ENCODE data around the gene XBP1. TPM values are rescaled to one million over a fixed set of nuclear protein-coding genes. Genes with fewer than 3 reads are reported as not detected.

XBP1 gene
- total and polyA plus RNA-seq, 2 of the 13 experiments (the other 11 are each of a cell fraction or from before 2014, with no cell fraction given): 416 to 427 TPM

DNA sequence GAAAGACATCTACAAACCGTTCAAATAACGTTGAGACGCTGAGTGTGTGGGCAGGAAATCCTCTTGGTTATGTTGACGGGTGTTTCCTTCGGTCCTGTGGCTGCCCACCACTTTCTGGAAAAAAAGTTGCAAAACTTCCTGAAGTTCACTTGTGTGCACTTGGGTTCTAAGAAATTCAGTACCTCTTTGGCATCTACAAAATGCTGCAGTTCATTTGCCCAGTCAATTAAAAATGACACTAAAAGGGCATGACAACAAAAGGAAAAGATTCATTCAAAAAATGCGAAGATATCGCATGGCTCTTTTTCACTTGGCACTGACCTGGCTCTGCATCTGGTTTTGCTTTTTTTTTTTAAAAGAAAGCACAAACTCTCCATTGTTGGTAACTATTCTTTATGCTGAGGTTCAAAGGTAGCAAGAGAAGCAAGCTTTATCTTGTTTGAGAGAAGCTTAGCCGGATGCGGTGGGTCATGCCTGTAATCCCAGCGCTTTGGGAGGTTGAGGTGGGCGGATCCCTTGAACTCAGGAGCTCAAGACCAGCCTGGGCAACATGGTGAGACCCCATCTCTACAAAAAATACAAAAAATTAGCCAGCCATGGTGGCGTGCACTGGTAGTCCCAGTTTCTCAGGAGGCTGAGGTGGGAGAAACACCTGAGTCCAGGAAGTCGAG lies 10.6 kb upstream of the XBP1 start (continued):
- TF ChIP-seq, protein P1, sequence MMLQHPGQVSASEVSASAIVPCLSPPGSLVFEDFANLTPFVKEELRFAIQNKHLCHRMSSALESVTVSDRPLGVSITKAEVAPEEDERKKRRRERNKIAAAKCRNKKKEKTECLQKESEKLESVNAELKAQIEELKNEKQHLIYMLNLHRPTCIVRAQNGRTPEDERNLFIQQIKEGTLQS (CRISPR knock-in tag; IDR thresholded peaks at IDR 0.05): no peak; the same call in 1 of the 2 replicates
- no peak for TF ChIP-seq ZBTB3 (CRISPR knock-in tag; IDR thresholded peaks at IDR 0.05; ENCODE audit: borderline replicate concordance, low read depth)
- TF ChIP-seq ZBTB38 (CRISPR knock-in tag; IDR thresholded peaks at IDR 0.05): no peak
- no peak for TF ChIP-seq ATF1 (CRISPR knock-in tag; IDR thresholded peaks at IDR 0.05)
- TF ChIP-seq, protein P2, sequence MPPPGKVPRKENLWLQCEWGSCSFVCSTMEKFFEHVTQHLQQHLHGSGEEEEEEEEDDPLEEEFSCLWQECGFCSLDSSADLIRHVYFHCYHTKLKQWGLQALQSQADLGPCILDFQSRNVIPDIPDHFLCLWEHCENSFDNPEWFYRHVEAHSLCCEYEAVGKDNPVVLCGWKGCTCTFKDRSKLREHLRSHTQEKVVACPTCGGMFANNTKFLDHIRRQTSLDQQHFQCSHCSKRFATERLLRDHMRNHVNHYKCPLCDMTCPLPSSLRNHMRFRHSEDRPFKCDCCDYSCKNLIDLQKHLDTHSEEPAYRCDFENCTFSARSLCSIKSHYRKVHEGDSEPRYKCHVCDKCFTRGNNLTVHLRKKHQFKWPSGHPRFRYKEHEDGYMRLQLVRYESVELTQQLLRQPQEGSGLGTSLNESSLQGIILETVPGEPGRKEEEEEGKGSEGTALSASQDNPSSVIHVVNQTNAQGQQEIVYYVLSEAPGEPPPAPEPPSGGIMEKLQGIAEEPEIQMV (CRISPR knock-in tag; IDR thresholded peaks at IDR 0.05; ENCODE audit: low read depth): no peak
- TF ChIP-seq, protein P3, sequence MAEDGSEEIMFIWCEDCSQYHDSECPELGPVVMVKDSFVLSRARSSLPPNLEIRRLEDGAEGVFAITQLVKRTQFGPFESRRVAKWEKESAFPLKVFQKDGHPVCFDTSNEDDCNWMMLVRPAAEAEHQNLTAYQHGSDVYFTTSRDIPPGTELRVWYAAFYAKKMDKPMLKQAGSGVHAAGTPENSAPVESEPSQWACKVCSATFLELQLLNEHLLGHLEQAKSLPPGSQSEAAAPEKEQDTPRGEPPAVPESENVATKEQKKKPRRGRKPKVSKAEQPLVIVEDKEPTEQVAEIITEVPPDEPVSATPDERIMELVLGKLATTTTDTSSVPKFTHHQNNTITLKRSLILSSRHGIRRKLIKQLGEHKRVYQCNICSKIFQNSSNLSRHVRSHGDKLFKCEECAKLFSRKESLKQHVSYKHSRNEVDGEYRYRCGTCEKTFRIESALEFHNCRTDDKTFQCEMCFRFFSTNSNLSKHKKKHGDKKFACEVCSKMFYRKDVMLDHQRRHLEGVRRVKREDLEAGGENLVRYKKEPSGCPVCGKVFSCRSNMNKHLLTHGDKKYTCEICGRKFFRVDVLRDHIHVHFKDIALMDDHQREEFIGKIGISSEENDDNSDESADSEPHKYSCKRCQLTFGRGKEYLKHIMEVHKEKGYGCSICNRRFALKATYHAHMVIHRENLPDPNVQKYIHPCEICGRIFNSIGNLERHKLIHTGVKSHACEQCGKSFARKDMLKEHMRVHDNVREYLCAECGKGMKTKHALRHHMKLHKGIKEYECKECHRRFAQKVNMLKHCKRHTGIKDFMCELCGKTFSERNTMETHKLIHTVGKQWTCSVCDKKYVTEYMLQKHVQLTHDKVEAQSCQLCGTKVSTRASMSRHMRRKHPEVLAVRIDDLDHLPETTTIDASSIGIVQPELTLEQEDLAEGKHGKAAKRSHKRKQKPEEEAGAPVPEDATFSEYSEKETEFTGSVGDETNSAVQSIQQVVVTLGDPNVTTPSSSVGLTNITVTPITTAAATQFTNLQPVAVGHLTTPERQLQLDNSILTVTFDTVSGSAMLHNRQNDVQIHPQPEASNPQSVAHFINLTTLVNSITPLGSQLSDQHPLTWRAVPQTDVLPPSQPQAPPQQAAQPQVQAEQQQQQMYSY (CRISPR knock-in tag; IDR thresholded peaks at IDR 0.05): no peak
- TF ChIP-seq ZNF260 (CRISPR knock-in tag; IDR thresholded peaks at IDR 0.05; ENCODE audit: borderline replicate concordance, low read depth): no peak
- peak; percentile 56 for TF ChIP-seq GFI1 (CRISPR knock-in tag; IDR thresholded peaks at IDR 0.05; ENCODE audit: borderline replicate concordance)
- TF ChIP-seq, protein P4, sequence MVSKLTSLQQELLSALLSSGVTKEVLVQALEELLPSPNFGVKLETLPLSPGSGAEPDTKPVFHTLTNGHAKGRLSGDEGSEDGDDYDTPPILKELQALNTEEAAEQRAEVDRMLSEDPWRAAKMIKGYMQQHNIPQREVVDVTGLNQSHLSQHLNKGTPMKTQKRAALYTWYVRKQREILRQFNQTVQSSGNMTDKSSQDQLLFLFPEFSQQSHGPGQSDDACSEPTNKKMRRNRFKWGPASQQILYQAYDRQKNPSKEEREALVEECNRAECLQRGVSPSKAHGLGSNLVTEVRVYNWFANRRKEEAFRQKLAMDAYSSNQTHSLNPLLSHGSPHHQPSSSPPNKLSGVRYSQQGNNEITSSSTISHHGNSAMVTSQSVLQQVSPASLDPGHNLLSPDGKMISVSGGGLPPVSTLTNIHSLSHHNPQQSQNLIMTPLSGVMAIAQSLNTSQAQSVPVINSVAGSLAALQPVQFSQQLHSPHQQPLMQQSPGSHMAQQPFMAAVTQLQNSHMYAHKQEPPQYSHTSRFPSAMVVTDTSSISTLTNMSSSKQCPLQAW (CRISPR knock-in tag; IDR thresholded peaks at IDR 0.05): no peak
- TF ChIP-seq, protein P5, sequence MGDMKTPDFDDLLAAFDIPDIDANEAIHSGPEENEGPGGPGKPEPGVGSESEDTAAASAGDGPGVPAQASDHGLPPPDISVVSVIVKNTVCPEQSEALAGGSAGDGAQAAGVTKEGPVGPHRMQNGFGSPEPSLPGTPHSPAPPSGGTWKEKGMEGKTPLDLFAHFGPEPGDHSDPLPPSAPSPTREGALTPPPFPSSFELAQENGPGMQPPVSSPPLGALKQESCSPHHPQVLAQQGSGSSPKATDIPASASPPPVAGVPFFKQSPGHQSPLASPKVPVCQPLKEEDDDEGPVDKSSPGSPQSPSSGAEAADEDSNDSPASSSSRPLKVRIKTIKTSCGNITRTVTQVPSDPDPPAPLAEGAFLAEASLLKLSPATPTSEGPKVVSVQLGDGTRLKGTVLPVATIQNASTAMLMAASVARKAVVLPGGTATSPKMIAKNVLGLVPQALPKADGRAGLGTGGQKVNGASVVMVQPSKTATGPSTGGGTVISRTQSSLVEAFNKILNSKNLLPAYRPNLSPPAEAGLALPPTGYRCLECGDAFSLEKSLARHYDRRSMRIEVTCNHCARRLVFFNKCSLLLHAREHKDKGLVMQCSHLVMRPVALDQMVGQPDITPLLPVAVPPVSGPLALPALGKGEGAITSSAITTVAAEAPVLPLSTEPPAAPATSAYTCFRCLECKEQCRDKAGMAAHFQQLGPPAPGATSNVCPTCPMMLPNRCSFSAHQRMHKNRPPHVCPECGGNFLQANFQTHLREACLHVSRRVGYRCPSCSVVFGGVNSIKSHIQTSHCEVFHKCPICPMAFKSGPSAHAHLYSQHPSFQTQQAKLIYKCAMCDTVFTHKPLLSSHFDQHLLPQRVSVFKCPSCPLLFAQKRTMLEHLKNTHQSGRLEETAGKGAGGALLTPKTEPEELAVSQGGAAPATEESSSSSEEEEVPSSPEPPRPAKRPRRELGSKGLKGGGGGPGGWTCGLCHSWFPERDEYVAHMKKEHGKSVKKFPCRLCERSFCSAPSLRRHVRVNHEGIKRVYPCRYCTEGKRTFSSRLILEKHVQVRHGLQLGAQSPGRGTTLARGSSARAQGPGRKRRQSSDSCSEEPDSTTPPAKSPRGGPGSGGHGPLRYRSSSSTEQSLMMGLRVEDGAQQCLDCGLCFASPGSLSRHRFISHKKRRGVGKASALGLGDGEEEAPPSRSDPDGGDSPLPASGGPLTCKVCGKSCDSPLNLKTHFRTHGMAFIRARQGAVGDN (CRISPR knock-in tag; IDR thresholded peaks at IDR 0.05): peak; percentile 51; the same call in 1 of the 2 replicates
- TF ChIP-seq NAIF1 (CRISPR knock-in tag; IDR thresholded peaks at IDR 0.05; ENCODE audit: borderline replicate concordance): peak; percentile 88; the same call in 1 of the 2 replicates
- TF ChIP-seq ZNF326 (CRISPR knock-in tag; IDR thresholded peaks at IDR 0.05; ENCODE audit: borderline replicate concordance): no peak
- no peak for TF ChIP-seq ZNF234 (CRISPR knock-in tag; conservative IDR thresholded peaks at IDR 0.05)
- TF ChIP-seq, protein P6, sequence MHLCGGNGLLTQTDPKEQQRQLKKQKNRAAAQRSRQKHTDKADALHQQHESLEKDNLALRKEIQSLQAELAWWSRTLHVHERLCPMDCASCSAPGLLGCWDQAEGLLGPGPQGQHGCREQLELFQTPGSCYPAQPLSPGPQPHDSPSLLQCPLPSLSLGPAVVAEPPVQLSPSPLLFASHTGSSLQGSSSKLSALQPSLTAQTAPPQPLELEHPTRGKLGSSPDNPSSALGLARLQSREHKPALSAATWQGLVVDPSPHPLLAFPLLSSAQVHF (CRISPR knock-in tag; IDR thresholded peaks at IDR 0.05): no peak

All from HepG2 (cell line).